Fibroblast of the aortic adventitia (primary cell): ENCODE measurements around the gene SLC11A2. TPM values are rescaled to one million over a fixed set of nuclear protein-coding genes. Genes with fewer than 3 reads are reported as not detected.
"Not testable (repeated sequence)": the region's sequence is repeated elsewhere in the genome, so short reads cannot be mapped to it uniquely, and the experiment has no call there.

Source experiments
- DNase-seq: peaks from one replicate; pipeline ENCODE4 v3.0.0-alpha.2; 2010; ENCODE audit warnings: low read depth
- H3K4me3 ChIP-seq: 2 replicates; pipeline ENCODE4 v1.5.1; 2011; ENCODE audit warnings: low read depth, mild to moderate bottlenecking, control low read depth, low read length, moderate library complexity
- CTCF ChIP-seq: IDR thresholded peaks from 2 replicates; pipeline ENCODE4 v1.5.1; 2011; ENCODE audit warnings: mild to moderate bottlenecking, low read length, control low read depth, inconsistent platforms; ENCODE audit not compliant: insufficient read depth
- total RNA-seq: library from RNA; depleted of rRNA; stranded (reverse); fragments of >200 nt; gene quantifications from 2 replicates; pipeline ENCODE4 v1.2.3, GENCODE V29; 2012; ENCODE audit warnings: low replicate concordance

Gene SLC11A2
- total RNA-seq, 1 donor = 50.7 TPM

- DNase-seq = peak; percentile 37
- no peak for TF ChIP-seq CTCF
- H3K4me3 ChIP-seq = no peak overlapping the region
Observed at GRCh38 chr12:50971946-50972345, 54.2 kb downstream of the SLC11A2 start.

GRCh38 chr12:50964432-50964831, 61.8 kb downstream of the SLC11A2 start:
- H3K4me3 ChIP-seq = no peak overlapping the region
- no peak for DNase-seq
- no peak for TF ChIP-seq CTCF

- DNase-seq = no peak
- no peak overlapping the region for H3K4me3 ChIP-seq
- no peak for TF ChIP-seq CTCF
Observed at GRCh38 chr12:50961708-50962107, 64.5 kb downstream of the SLC11A2 start.

GRCh38 chr12:50960130-50960529, 66.1 kb downstream of the SLC11A2 start:
- DNase-seq = peak; percentile 22
- no peak for TF ChIP-seq CTCF
- H3K4me3 ChIP-seq = no peak overlapping the region

- DNase-seq = no peak
- H3K4me3 ChIP-seq = no peak overlapping the region
- TF ChIP-seq CTCF = no peak
Observed at GRCh38 chr12:50955697-50956096, 70.5 kb downstream of the SLC11A2 start.

GRCh38 chr12:50955288-50955687, 70.9 kb downstream of the SLC11A2 start:
- TF ChIP-seq CTCF = no peak
- H3K4me3 ChIP-seq = no peak overlapping the region
- no peak for DNase-seq

GRCh38 chr12:50954789-50955188, 71.4 kb downstream of the SLC11A2 start:
- not testable (repeated sequence) for H3K4me3 ChIP-seq, DNase-seq
